ENCODE measurements around the gene CCDC88B. TPM values are rescaled to one million over a fixed set of nuclear protein-coding genes. Genes with fewer than 3 reads are reported as not detected.
A peak's percentile ranks its signal among the peaks of the same experiment; 100 is the strongest.

CCDC88B gene
- total and polyA plus RNA-seq, 3 donors from 2014 or later: 16.6 to 28.5 (median 23.5) TPM

DNA sequence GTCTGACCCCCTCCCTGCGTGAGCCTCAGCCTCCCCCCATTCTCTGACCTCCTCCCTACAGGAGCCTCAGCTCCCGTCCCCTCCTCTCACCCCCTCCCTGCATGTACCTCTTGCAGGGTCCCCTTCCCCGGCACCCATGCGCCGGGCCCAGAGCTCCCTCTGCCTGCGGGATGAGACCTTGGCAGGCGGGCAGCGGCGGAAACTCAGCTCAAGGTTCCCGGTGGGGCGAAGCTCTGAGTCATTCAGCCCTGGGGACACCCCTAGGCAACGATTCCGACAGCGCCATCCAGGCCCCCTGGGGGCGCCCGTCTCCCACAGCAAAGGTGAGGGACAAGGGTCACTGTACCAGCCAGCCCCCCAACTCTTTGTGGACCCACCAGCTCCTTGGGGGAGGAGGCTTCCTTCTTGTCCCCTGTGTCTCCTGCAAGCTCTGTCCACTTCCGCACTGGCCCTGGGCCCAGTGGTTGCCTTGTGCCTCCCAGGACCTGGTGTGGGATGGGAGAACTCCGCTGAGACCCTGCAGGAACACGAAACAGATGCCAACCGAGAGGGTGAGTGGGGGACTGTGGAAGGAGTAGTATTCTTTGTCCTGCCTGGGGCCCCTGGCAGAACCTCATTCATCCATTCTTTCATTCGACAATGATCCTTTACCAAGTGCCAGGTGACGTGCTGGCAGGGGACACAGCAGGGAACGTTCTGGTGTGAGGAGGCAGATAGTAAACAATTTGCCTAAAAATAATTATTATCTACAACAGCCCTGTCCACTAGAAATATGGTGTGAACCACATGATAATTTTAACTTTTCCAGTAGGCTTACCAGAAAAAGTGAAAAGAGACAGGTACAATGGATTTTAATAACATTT lies 15.3 kb downstream of the CCDC88B start:
- Histone ChIP-seq H3K36me3 (ENCODE audit: low read depth, missing control alignments) (no peaks in the 10 kb centered on the region), H3K27me3 (no peaks in the 10 kb centered on the region), H3K4me1 (peaks cover 38% of the 10 kb centered on the region), H3K9me3 (no peaks in the 10 kb centered on the region), H3K27ac (peak overlapping the region; percentile 14 to 55), H3K4me3 (no peak overlapping the region)
- WGBS, 2 donors: 31 to 32% methylated on average over 17 to 23 of the region's 23 CpGs
- intact Hi-C loops (cut with DNase I; ENCODE audit: low total_unique reads): no loop called here
- DNase-seq: peak; percentile 80
- TF ChIP-seq, protein P1, sequence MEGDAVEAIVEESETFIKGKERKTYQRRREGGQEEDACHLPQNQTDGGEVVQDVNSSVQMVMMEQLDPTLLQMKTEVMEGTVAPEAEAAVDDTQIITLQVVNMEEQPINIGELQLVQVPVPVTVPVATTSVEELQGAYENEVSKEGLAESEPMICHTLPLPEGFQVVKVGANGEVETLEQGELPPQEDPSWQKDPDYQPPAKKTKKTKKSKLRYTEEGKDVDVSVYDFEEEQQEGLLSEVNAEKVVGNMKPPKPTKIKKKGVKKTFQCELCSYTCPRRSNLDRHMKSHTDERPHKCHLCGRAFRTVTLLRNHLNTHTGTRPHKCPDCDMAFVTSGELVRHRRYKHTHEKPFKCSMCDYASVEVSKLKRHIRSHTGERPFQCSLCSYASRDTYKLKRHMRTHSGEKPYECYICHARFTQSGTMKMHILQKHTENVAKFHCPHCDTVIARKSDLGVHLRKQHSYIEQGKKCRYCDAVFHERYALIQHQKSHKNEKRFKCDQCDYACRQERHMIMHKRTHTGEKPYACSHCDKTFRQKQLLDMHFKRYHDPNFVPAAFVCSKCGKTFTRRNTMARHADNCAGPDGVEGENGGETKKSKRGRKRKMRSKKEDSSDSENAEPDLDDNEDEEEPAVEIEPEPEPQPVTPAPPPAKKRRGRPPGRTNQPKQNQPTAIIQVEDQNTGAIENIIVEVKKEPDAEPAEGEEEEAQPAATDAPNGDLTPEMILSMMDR (IDR thresholded peaks at IDR 0.05): peak; percentile 48 to 58 (median 56)
- no peak for TF ChIP-seq POLR2A (IDR thresholded peaks at IDR 0.05)

DNA sequence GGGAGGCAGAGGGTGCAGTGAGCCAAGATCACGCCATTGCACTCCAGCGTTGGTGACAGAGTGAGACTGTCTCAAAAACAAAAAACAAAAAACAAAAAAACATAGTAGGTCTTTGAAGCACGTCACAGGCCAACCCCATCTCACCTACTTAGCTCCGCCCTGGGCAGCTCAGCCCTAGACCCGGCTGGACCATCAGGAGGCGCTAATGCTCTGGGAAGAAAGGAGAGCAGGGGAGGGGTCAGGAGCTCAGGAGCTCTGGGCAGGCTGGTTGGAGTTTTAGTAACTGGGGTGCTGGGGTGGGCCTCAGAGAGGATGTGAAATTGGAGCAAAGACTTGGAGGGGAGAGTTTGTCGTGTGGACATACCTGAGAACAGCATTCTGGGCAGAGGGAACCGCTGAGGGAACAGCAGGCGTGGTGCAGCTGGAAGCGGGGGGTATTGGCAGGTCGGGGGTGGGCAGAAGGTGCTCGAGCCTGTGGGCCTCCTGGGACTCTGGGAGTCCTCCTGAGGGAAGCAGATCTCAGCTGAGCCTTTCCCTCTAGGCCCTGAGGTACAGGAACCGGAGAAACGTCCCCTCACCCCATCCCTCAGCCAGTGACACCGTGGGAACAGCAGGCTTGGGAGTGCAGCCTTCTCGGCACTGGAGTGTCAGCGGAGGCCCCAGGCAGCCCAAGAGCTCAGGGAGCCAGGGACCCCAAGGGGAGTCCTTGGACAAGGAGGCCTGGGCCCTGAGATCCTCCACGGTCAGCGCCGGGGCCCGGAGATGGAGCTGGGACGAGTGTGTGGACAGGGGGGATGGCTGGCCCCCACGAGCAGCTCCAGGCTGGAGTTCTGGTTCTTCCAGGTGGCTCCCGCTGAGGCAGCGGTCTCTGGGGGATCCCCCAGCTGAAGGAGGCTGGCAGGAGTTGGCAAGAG lies 16.8 kb downstream of the CCDC88B start:
- peak; percentile 46 for DNase-seq
- Histone ChIP-seq H3K27ac (no peak overlapping the region), H3K36me3 (ENCODE audit: low read depth, missing control alignments) (no peaks in the 10 kb centered on the region), H3K4me1 (peaks cover 38% of the 10 kb centered on the region), H3K9me3 (no peaks in the 10 kb centered on the region), H3K4me3 (no peak overlapping the region), H3K27me3 (no peaks in the 10 kb centered on the region)
- 81 to 84% methylated on average over 14 to 25 of the region's 25 CpGs for WGBS, 2 donors
- intact Hi-C loops (cut with DNase I; ENCODE audit: low total_unique reads): no loop called here
- TF ChIP-seq POLR2A (IDR thresholded peaks at IDR 0.05): no peak
- TF ChIP-seq, protein P1 (IDR thresholded peaks at IDR 0.05): peak in 1 of 3 experiments; percentile 14

GRCh38 chr11:64357446-64357845 lies 17.4 kb downstream of the CCDC88B start:
- Histone ChIP-seq H3K27me3 (no peaks in the 10 kb centered on the region), H3K36me3 (ENCODE audit: low read depth, missing control alignments) (no peaks in the 10 kb centered on the region), H3K9me3 (no peaks in the 10 kb centered on the region), H3K27ac (no peak overlapping the region), H3K4me3 (no peak overlapping the region), H3K4me1 (peaks cover 38% of the 10 kb centered on the region)
- WGBS, 2 donors: 82 to 97% methylated on average over 4 to 6 of the region's 6 CpGs
- DNase-seq: no peak
- intact Hi-C loops (cut with DNase I; ENCODE audit: low total_unique reads): no loop called here
- TF ChIP-seq POLR2A (IDR thresholded peaks at IDR 0.05): no peak
- TF ChIP-seq, protein P1 (IDR thresholded peaks at IDR 0.05): no peak

- Histone ChIP-seq H3K9me3 (no peaks in the 10 kb centered on the region), H3K27me3 (no peaks in the 10 kb centered on the region), H3K4me3 (no peak overlapping the region), H3K27ac (peak overlapping the region; percentile 72 to 85), H3K4me1 (peaks cover 38% of the 10 kb centered on the region), H3K36me3 (ENCODE audit: low read depth, missing control alignments) (no peaks in the 10 kb centered on the region)
- no peak for DNase-seq
- 62 to 100% methylated on average over 1 to 13 of the region's 13 CpGs for WGBS, 2 donors
- intact Hi-C loops (cut with DNase I; ENCODE audit: low total_unique reads): no loop called here
- no peak for TF ChIP-seq POLR2A (IDR thresholded peaks at IDR 0.05)
- TF ChIP-seq, protein P1 (IDR thresholded peaks at IDR 0.05): no peak
These were observed 18.0 kb downstream of the CCDC88B start for GRCh38 chr11:64357904-64358535.

Data from testis (tissue), 3 donors.